EH (cell line): Measurements from ENCODE around the gene SURF2.
"Not testable (repeated sequence)": the region's sequence is repeated elsewhere in the genome, so short reads cannot be mapped to it uniquely, and the experiment has no call there.

Experiments used
- DNase-seq: peaks from one replicate; pipeline ENCODE4 v3.0.0-alpha.2; 2015; ENCODE audit warnings: low read depth

SURF2 gene

DNA sequence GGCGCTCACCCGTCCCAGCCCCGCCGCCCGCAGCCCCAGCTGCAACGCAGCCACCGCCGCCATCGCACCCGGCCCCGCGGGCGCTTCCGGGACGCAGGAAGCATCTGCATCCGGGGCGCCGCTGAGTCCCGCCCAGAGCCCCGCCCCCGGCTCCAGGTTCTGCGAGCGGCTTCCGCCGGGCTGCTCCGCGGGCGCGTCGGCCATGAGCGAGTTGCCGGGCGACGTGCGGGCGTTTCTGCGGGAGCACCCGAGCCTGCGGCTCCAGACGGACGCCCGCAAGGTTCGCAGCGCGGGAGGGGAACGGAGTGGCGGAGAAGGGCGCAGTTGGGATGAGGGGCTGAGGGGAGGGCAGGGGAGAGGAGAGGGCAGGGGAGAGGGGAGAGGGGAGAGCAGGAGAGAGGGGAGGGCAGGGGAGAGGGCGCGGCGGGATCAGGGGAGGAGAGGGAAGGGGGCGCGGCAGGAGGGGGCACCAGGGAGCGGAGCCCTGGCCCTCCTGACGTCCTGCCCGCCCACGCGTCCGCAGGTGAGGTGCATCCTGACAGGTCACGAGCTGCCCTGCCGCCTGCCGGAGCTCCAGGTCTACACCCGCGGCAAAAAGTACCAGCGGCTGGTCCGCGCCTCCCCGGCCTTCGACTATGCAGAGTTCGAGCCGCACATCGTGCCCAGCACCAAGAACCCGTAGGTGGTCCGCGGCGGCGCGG, at the start of gene SURF2, which contains the start of gene SURF1:
SURF2 (plus strand) TSS at position 160 of the 701 bp plus-strand sequence; CDS start at position 203, 43 bp downstream.
SURF1 (minus strand) TSS at position 97 of the 701 bp plus-strand sequence; CDS start at position 63, 34 bp downstream.
- peak; percentile 82 for DNase-seq

DNA sequence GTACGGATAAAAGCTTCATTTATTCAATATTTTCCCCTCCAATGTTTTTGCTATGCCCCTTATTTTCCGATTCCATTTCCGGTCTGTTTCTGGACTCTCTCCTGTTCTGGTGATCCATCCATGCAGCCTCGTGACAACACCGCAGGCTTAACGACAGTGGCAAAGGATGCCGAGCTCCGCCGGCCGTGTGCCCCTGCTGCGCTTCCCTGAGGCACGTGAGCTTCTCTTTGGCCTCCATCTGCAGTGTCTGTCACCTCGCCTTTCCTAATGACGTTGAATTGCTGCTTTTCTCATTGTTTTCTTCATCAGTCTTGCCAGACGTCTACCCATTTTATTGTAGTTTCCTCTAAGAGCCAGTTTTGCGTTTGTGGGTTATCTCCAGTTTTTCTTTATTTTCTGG, 49.0 kb upstream of the SURF2 start:
- no peak for DNase-seq

DNA sequence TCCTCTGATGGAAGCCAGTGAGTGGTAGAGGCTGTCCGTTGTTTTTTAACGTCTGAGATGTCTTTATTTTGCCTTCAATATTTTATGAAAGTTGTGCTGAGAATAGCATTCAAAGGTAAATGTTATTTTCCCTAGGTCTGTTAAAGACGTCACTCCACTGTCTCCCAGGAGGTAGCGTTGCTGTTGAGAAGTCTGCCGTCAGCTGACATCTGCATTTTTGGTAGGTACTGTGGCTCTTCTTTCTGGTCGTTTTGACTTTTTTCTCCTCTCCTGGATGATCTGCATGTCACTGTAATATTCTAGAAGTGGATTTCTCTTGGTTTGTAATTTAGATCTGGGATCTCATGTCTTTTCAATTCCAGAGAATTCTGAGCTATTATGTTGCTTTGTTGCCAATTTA, 46.7 kb upstream of the SURF2 start:
- no peak for DNase-seq

DNA sequence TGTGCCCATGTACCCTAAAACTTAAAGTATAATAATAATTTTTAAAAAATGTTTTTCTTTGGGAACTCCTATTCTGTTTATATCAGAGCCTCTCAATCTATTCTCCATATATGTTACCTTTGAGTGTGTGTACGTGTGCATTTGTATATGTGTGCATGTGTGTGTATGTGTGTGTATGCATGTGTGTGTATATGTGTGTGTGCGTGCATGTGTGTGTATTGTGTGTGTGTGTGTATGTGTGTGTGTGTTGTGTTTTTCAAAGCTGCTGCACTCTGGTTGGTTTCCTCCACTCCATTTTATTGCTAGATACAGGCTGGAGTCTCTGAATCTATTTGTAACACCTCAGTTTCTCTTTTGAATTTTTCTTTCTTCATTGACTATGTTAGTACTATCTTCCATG, 40.4 kb upstream of the SURF2 start:
- DNase-seq, result no peak

DNA sequence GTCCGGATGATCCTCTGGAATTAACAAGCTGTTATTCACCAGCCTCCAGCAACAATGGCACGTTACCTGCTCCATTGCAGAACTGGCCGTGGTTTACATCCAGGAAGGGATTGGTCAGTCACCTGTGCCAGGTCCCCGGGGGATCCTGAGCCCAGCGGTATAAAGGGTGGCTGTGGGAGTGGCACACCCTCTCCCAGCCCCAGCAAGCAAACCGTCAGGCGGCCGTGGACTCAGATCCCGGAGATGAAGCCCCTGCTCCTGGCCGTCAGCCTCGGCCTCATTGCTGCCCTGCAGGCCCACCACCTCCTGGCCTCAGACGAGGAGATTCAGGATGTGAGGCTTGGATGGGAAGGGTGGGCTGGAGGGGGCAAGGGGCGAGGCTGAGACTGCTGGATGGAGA, 38.8 kb upstream of the SURF2 start:
- not testable (repeated sequence) for DNase-seq

DNA sequence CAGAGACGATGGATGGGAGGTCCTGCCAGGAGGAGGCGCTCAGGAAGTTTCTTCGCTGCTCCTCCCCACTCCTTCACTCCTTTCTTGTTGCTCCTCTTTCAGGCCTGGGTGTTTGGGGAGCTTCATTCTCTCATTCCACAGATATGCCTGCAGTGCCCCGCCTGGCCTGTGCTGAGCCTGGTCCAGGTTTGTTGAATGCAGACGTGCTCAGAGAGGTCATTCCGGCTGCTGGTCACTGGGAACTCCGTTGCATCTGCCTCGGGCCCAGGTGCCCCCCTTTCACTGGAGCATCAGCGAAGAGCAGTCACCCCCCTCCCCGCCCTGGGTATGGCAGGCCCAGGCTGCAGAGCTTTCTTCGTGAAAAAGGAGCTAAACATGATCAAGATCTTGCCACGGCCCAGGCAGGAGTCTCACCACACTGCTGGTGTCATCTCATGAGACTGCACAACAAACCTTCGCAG, 35.9 kb upstream of the SURF2 start:
- no peak for DNase-seq

DNA sequence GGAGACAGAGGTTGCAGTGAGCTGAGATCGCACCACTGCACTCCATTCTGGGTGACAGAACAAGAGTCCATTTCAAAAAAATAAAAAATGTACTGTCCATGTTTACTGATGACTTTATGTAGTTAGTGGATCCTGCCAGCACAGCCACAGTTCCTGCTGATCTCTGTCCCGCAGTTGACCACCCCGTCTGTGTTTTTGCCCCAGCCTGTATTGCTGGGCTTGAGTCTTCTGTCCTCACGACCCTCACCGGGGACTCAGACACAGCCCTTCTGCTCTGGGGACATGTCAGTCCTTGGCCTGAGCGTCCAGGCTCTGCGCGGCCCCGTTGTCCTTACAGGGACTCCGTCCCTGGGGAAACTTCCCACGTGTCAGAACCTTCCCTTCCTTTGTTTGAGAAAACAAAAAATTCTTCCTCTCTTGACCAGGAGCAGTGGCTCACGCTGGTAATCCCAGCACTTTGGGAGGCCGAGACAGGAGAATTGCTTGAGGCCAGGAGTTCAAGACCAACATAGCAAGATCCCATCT, 34.9 kb upstream of the SURF2 start:
- DNase-seq, result no peak

DNA sequence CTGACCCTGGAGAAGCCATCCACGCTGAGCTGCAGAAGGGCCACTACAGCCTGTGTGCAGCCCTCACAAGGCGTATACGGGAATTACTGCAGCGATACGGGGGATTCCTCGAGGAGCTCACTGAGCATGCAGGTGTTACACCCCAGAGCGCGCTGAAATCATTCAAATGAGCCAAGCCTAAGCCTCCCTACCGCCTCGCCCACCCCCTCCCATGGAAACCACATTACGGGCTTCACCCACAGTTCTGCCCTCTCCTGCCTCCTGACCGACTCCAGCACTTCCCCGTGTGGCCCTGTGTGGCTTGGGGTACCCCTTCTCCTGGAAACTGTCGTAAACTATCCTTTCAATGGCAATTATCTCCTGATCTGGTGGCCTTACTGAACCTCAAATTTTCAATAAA, 33.6 kb upstream of the SURF2 start:
- no peak for DNase-seq

DNA sequence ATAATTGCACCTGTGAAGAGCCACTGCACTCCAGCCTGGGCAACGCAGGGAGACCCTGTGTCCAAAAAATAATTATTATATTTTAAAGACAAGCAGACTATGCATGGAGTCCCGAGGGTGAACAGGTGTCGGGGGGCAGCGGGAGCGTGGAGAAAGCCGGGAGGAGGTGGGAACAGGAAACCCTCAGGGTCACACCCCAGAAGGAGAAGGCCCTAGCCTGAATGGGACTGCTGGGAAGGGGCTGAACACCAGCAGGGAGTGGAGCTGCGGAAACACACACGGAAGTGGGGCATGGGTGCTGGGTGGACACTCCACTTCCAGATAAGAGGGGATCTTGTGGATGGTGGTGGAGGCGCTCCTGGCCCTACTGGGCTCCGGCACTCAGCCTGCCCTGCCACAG, 33.1 kb upstream of the SURF2 start:
- DNase-seq, result no peak

DNA sequence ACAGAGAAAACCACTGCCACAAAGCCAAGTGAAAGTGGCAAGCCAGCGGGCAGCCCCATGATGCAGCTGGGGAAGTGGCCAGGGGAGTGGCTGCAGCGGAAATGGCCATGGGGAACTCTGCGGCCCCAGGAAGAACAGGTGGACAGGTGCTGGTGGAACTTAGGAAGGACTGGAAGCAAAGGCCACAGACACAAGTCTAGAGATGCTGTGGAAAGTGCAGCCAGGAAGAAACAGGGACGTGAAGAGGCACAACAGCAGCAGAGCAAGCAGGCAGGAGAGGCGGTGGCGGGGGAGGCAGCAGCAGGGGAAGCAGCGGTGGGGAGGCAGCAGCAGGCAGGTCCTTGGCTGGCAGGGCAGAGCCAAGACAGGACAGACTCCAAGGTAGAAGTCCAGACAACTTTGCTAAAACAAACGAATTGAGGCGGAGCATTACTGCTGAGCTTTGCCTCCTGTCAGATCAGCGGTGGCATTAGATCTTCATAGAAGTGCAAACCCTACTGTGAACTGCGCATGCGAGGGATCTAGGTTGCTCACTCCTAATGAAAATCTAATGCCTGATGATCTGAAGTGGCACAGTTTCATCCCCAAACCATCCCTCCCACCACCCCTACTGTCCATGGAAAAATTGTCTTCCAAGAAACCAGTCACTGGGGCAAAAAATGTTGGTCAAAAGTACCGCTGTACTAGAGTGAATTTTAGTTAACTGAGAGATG, 32.2 kb upstream of the SURF2 start:
- no peak for DNase-seq

DNA sequence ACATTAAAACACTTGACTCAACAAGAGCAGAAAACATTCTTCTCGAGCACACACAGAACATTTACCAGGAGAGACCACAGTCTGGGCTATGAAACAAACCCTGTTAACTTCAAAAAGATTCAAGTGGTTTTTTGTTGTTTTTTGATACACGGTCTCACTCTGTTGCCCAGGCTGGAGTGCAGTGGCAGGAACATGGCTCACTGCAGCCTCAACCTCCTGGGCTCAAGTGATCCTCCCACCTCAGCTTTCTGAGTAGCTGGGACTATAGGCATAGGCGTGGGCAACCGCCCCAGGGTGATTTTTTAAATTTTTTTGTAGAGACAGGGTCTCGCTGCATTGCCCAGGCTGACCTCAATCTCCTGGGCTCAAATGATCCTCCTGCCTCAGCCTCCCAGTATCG, 29.3 kb upstream of the SURF2 start:
- DNase-seq, result not testable (repeated sequence)

DNA sequence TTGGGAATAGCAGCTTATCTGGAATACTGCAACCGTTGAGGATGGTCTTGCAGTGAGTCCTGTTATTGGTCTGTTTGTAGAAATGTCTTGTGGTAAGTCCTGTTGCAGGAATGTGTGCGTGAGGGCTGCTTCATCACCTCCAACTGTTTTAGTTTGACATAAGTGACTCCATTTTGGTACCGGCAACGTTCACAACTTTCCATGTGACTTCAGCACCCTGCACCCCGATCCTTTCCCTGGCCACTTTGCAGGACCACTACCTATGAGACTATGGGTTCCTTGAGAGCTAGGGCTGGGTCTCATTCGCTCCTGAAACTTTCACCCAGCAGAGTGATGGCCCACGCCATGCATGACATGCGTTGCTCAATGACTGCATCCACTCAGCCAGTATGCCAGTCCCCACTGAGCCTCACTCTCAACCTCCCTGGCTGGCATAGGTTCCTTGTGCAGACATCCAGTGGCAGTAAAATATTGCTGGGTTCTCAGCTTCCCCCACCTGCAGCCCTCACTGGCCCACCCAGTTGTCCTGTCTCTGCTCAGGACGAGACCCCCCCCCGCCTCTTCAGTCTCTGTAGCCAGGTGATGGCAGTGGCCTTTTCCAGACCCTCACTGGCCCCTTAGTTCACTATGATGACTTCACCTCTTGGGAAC, 28.4 kb upstream of the SURF2 start:
- no peak for DNase-seq

DNA sequence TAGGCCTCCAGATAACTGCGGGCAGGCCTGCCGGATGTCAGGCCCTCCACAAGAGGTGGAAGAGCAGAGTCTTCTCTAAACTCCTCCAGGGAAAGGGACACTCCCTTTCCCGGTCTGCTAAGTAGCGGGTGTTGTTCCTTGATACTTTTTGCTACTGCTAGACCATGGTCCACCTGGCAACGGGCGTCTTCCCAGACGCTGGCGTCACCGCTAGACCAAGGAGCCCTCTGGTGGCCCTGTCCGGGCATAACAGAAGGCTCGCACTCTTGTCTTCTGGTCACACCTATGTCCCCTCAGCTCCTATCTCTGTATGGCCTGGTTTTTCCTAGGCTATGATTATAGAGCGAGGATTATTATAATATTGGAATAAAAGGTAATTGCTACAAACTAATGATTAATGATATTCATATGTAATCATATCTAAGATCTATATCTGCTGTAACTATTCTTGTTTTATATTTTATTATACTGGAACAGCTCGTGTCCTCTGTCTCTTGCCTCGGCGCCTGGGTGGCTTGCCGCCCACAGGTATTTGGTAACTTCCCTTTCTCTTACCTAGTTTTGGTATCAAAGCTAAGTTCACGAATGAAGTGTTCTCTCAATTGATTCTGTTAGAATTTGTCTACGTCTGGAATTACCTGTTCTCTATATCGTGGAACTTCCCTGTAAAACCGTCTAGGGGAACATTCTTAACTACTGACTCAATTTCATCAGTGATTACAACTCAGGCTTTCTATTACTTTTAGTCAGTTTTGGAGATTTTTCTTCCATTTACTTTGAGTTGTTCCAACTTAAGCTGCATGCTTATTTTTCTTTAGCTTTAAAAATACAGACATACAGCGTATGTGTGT, 26.8 kb upstream of the SURF2 start:
- not testable (repeated sequence) for DNase-seq

DNA sequence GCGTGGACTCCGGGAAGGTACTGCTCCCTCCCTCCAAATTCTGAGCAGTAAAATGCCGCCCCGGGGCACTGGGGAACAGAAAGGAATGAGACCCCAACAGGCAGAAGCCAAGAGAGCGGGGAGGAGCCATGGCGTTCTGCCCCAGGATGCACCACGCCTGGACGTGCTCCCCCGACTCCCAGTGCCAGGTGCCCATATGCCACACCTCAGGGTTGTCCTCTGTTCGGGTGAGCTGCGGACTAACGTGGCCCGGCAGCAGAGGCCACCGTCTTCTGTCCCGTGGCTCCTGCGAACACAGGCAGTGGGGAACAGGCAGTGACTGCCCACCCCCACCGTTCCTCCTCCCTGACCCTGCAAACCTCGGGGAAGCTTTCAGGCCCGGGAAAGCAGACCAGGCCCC, 25.1 kb upstream of the SURF2 start:
- no peak for DNase-seq

DNA sequence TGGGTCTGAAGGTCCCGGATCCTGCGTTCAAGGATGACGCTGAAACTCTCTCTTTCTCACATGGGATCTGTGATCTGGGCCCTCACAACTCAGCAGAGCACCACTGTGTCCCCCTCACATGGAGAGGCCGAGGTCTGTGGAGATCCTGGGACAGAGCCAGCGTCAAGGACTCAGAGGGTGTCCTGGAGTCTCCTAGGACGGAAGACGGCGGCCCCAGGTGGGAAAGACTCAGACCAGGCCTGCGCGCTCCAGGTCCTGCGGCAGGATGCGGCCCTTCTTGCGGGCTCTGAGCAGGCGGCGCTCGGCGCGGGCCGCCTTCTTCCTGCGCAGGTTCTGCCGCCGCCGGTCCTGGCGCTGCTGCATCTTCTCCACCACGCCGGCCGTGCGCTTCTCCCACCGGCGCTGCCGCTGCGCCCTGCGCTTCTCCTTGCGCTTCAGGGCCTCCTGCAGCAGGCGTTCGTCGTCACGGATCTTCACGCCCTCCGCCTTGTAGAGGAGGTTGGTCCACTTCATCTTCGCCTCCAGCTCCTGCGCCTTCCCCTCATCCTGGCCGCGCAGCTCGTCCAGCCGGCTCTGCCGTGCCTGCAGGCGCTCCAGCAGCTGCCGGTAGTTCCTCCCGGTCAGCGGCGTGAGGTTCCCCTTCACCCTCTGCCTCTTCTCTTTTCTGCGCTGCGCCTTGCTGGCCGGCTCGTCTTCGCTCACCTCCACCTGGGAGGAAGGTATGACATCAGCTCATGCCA, 24.5 kb upstream of the SURF2 start:
- DNase-seq, result no peak

DNA sequence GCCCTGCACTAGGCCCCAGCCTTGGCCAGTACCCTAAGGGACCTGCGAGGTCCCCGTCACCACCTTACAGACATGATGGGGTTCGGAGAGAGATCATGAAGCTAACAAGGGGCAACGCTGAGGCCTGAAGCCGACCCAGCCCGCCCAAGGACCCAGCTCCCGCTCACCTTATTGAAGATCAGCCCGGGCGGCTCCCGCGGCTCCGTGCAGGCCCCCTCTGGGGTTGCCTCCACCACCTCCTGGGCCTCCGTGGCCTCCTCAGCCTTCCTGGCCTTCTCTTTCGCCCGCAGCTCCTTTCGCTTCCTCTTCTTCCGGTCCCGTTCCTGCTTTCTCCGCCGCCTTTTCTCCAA, 24.0 kb upstream of the SURF2 start:
- DNase-seq, result no peak

DNA sequence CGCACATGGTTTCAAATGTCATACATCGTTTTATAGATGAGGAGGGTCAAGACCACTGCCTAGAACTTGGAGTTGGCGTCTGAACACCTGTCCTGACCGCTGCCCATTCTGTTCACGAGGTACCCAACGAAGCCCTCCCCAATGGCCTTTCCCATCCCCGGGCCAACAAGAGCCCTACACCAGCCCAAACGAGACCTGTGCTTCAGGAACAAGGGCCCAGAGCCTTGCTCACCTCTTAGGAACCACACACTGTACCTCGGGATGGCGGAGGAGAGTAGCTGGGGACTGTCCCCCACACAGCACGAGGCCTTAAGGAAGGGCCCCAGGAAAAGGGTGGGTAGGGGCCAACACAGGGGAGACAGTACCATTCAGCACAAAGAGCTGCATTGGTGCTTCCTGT, 23.3 kb upstream of the SURF2 start:
- no peak for DNase-seq

DNA sequence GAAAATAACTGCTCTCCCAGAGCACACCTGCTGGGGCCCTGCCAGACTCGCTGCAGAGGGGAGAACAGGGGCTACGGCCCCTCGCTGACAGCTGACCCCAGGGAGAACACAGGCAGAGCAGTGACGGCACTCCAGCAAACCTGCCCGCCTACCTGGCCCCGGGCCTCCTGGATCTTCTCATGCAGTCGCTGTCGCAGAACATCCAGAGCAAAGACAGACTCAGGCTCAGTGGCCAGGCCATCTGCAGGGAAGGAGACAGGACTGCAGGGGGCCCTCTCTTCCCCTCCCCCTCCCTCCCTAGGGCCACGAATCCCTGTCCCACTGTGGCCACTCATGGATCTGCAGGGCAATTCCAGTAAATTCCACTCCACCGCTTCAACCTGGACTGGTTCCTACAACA, 22.8 kb upstream of the SURF2 start:
- DNase-seq, result no peak

DNA sequence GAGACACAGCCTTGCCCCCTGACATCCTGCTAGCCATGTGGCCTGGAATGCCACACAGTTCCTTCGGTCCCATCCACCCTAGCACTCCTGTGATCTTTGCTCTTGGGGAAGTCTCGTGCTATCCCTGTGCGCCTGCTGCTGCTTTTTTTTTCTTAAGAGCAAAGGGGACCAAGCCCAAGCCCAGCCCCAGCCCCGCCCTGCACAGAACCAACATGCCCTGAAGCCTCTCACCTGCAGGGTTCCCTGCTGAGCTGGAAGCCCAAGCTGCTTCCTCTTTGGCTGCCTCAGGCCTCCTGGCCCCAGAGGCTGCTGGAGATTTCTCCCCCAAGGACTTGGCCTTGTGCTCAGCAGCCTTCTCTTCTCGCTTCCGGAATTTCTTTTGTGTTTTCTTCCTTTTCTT, 22.2 kb upstream of the SURF2 start:
- no peak for DNase-seq

DNA sequence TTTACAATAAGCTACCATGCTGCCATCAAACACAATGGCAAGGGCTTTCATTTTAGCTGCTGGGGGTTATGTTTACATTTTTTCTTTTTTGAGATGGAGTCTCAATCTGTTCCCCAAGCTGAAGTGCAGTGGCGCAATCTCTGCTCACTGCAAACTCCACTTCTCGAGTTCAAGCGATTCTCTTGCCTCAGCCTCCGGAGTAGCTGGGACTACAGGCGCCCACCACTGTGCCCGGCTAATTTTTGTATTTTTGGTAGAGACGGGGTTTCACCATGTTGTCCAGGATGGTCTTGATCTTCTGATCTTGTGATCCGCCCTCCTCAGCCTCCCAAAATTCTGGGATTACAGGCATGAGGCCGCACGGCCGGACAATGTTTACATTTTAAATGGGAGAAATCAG, 21.5 kb upstream of the SURF2 start:
- not testable (repeated sequence) for DNase-seq
